Loucy (cell line): ENCODE measurements around the gene CACNB2.

Source experiments
- H2AFZ ChIP-seq: fragments of 200-600 bp; sonication (generic); 2 replicates; pipeline ENCODE4 v1.6.0; 2016; ENCODE audit warnings: antibody characterized with exemption, mild to moderate bottlenecking, low read length, moderate library complexity
- H3F3A ChIP-seq: fragments of 200-600 bp; 2 replicates; pipeline ENCODE4 v1.6.0; 2016; ENCODE audit warnings: antibody characterized with exemption, low read depth, mild to moderate bottlenecking
- H3K27me3 ChIP-seq: fragments of 200-600 bp; sonication (generic); 2 replicates; pipeline ENCODE4 v1.6.1; 2014; ENCODE audit warnings: low read length, mild to moderate bottlenecking; ENCODE audit not compliant: insufficient read depth, poor library complexity, severe bottlenecking
- H3K36me3 ChIP-seq: fragments of 200-600 bp; sonication (generic); 2 replicates; pipeline ENCODE4 v1.6.1; 2016; ENCODE audit warnings: low read length; ENCODE audit not compliant: insufficient read depth
- H3K4me1 ChIP-seq: fragments of 200-600 bp; sonication (generic); 2 replicates; pipeline ENCODE4 v1.5.1; 2014; ENCODE audit warnings: low read length, mild to moderate bottlenecking; ENCODE audit not compliant: insufficient read depth, poor library complexity, severe bottlenecking
- H3K4me2 ChIP-seq: fragments of 200-600 bp; sonication (generic); 2 replicates; pipeline ENCODE4 v1.6.0; 2014; ENCODE audit warnings: antibody characterized with exemption, low read length, low read depth, mild to moderate bottlenecking; ENCODE audit not compliant: poor library complexity, severe bottlenecking
- H3K4me3 ChIP-seq: fragments of 200-600 bp; sonication (generic); 2 replicates; pipeline ENCODE4 v1.5.1; 2014; ENCODE audit warnings: low read length, mild to moderate bottlenecking, mixed read lengths; ENCODE audit not compliant: poor library complexity, severe bottlenecking
- H3K79me2 ChIP-seq: fragments of 200-600 bp; sonication (generic); 2 replicates; pipeline ENCODE4 v1.6.1; 2014; ENCODE audit warnings: low read length; ENCODE audit not compliant: insufficient read depth
- H3K9ac ChIP-seq: fragments of 200-600 bp; sonication (generic); 2 replicates; pipeline ENCODE4 v1.6.0; 2014; ENCODE audit warnings: mild to moderate bottlenecking, low read depth, low read length, moderate library complexity; ENCODE audit not compliant: poor library complexity, severe bottlenecking
- H3K9me2 ChIP-seq: fragments of 200-600 bp; sonication (generic); replicated peaks from 2 replicates; pipeline ENCODE4 v1.6.1; 2016; ENCODE audit warnings: low read depth, low read length, mixed read lengths
- H3K9me3 ChIP-seq: fragments of 200-600 bp; sonication (generic); 2 replicates; pipeline ENCODE4 v1.6.1; 2014; ENCODE audit warnings: mild to moderate bottlenecking, antibody characterized with exemption, low read length, low read depth; ENCODE audit not compliant: insufficient read depth
- H4K20me1 ChIP-seq: fragments of 200-600 bp; sonication (generic); 2 replicates; pipeline ENCODE4 v1.6.0; 2014; ENCODE audit warnings: antibody characterized with exemption, low read length, mild to moderate bottlenecking; ENCODE audit not compliant: insufficient read depth, poor library complexity, severe bottlenecking
- CTCF ChIP-seq: fragments of 200-600 bp; sonication (generic); conservative IDR thresholded peaks from 2 replicates; pipeline ENCODE4 v1.5.1; 2014; ENCODE audit warnings: mild to moderate bottlenecking, antibody characterized with exemption, low read length
- EZH2phosphoT487 ChIP-seq: fragments of 200-600 bp; IDR thresholded peaks from 2 replicates; pipeline ENCODE4 v1.6.1; 2018; ENCODE audit warnings: antibody characterized with exemption, mild to moderate bottlenecking, moderate library complexity, borderline replicate concordance

The CACNB2 gene

DNA sequence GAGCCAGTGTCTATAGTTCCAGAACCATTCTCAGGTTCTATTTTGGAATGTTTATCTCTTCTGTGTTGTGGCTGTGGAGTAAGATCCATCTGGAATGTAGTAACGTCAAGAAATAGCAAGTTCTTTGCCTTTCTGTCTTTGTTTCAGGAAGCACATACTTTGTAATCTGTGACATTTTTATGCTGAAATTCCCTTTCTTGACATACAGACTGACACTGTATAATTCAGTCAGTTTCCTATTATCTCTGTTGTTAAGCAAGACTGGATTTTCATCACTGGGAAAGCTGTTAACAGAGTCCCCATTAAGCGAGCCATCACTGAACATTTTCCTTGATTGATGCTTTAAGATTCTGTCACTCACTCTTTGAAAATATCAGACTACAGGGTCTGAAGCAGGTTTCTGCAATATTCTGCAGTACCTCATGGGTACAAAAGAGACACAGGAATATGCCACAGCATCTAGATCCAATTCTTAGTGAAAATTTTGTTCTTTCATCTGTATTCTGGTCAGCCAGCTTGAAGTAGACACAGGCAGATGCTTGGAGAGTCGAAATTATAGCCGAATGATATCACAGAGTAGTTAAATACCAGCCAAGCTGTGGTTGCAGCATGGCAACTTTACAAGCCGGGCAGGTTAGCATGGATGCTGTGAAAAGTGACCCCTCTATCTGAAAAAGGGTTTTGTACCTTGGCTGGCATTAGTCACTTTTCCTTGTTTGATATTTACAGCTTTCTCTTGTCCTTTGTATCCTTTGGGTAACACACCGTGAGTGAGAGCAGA is 62.6 kb downstream of the CACNB2 start:
- Histone ChIP-seq H2AFZ (peak overlapping the region; percentile 88), H3K79me2 (no peaks in the 10 kb centered on the region), H3K27me3 (no peaks in the 10 kb centered on the region), H3F3A (no peaks in the 10 kb centered on the region), H3K4me3 (peak overlapping the region; percentile 49), H3K4me2 (peak overlapping the region; percentile 60), H3K36me3 (no peaks in the 10 kb centered on the region), H3K9ac (peak overlapping the region; percentile 6), H3K4me1 (peaks cover 31% of the 10 kb centered on the region), H4K20me1 (no peaks in the 10 kb centered on the region), H3K9me3 (no peaks in the 10 kb centered on the region), H3K9me2 (no peaks in the 10 kb centered on the region)
- TF ChIP-seq EZH2phosphoT487 (no peak), CTCF (no peak)

- peak overlapping the region; percentile 60 for H3K4me2 ChIP-seq
- H3K9me2 ChIP-seq, result no peaks in the 10 kb centered on the region
- peaks cover 31% of the 10 kb centered on the region for H3K4me1 ChIP-seq
- no peaks in the 10 kb centered on the region for H3K27me3 ChIP-seq
- no peaks in the 10 kb centered on the region for H3K9me3 ChIP-seq
- H3K4me3 ChIP-seq, result peak overlapping the region; percentile 49
- no peaks in the 10 kb centered on the region for H3K36me3 ChIP-seq
- no peaks in the 10 kb centered on the region for H4K20me1 ChIP-seq
- H3K79me2 ChIP-seq, result no peaks in the 10 kb centered on the region
- peak overlapping the region; percentile 6 for H3K9ac ChIP-seq
- peak overlapping the region; percentile 88 for H2AFZ ChIP-seq
- no peaks in the 10 kb centered on the region for H3F3A ChIP-seq
- TF ChIP-seq CTCF (no peak), EZH2phosphoT487 (no peak)
These were observed 63.2 kb downstream of the CACNB2 start for GRCh38 chr10:18203471-18203870.

DNA sequence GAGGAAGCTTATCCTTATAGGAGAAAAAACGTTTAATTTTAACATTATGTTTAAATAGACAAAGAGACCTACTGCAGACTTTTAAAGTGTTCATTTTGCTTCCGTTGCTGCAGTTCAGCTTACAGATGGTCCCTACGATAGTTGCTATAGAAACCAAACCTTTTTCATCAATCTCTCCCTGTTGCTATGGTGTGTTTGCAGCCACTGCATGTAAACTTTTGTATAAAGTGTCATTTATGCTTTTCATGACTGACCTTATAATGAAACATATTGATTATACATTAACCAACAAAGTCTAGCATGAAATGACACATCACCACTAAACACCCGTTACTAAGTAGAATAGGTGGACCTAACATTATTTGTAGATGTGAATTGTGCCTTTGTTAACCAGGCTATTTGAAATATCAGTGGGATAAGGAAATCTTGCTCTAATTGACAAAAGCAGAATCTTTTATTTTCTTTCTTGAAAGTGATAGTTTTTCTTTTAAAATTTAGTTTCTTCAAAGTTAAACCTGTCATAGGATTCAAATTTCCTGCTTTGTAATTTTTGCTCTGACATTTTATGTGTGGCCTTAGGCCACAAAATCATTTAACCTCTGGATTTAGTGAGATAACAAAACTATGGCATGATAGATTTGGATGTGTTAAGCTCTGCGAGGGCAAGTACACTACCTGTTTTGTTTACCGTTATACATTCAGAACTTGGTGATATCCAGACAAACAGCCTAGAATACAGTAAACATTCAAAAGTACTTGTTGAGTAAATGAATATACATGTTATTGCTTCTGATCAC is 64.0 kb downstream of the CACNB2 start:
- Histone ChIP-seq H3K79me2 (no peaks in the 10 kb centered on the region), H3K4me2 (peak overlapping the region; percentile 60), H3K9me2 (no peaks in the 10 kb centered on the region), H3K27me3 (no peaks in the 10 kb centered on the region), H3F3A (no peaks in the 10 kb centered on the region), H3K9ac (peak overlapping the region; percentile 6), H3K36me3 (no peaks in the 10 kb centered on the region), H2AFZ (no peak overlapping the region; the same call in 1 of the 2 replicates), H3K4me3 (peak overlapping the region; percentile 49), H3K4me1 (peaks cover 38% of the 10 kb centered on the region), H4K20me1 (no peaks in the 10 kb centered on the region), H3K9me3 (no peaks in the 10 kb centered on the region)
- TF ChIP-seq CTCF, result no peak
- no peak for TF ChIP-seq EZH2phosphoT487
